ENCODE results near the gene SEMA5A. TPM values are rescaled to one million over a fixed set of nuclear protein-coding genes. Genes with fewer than 3 reads are reported as not detected.
A peak's percentile ranks its signal among the peaks of the same experiment; 100 is the strongest.

Gene SEMA5A
- total RNA-seq, 1 experiment from 2014 or later, result 9.3 TPM

DNA sequence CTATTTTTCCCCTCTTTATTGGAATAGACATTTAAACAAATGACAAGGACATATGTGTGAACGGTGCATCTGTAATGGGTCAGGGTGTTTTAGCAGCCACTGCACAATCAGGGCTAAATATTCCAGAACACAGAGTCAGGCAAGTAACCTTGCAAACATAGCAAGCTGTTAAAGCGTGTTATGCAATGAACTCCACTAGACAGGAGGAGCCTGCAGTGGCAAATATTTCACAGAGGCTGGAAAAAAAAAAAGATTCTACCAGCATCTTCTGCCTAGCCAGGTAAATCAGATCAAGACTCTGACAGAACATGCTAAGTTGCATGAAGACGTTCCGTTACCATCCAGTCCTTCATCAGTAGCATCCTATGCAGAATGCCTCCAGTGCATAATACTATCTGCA is 171.8 kb downstream of the SEMA5A start:
- Mint-ChIP-seq H3K36me3 (peaks cover 5% of the 10 kb centered on the region), H3K27ac (no peak overlapping the region), H3K27me3 (ENCODE audit: low read depth) (no peaks in the 10 kb centered on the region), H3K9me3 (peaks cover 7% of the 10 kb centered on the region; the same call in 1 of the 2 replicates), H3K4me3 (no peak overlapping the region), H3K4me1 (peaks cover 3% of the 10 kb centered on the region; the same call in 1 of the 2 replicates)
- no peak for TF ChIP-seq ZNF317 (CRISPR knock-in tag; IDR thresholded peaks at IDR 0.05; ENCODE audit: borderline replicate concordance, low read depth)
- no peak for TF ChIP-seq NFE2L1 (CRISPR knock-in tag; IDR thresholded peaks at IDR 0.05)
- no peak for TF ChIP-seq ETV6 (CRISPR knock-in tag; IDR thresholded peaks at IDR 0.05)
- no peak for TF ChIP-seq NR3C1 (CRISPR knock-in tag; conservative IDR thresholded peaks at IDR 0.05; ENCODE audit: low read depth)
- no peak for DNase-seq (ENCODE audit: low spot score)
- POLR2A ChIA-PET, result no interaction called here
- no peak for ATAC-seq
- CTCF ChIA-PET, result no interaction called here

GRCh38 chr5:9373571-9373970 is 172.3 kb downstream of the SEMA5A start:
- H3K4me1 Mint-ChIP-seq, result peaks cover 3% of the 10 kb centered on the region; the same call in 1 of the 2 replicates
- TF ChIP-seq TEAD4 (CRISPR knock-in tag; IDR thresholded peaks at IDR 0.05) (no peak), MXD4 (CRISPR knock-in tag; IDR thresholded peaks at IDR 0.05; ENCODE audit: borderline replicate concordance) (no peak), TEAD1 (CRISPR knock-in tag; IDR thresholded peaks at IDR 0.05) (no peak)
- peaks cover 5% of the 10 kb centered on the region for H3K36me3 Mint-ChIP-seq
- H3K9me3 Mint-ChIP-seq, result peaks cover 7% of the 10 kb centered on the region; the same call in 1 of the 2 replicates
- no peak overlapping the region for H3K4me3 Mint-ChIP-seq
- POLR2A ChIA-PET, result no interaction called here
- no peak overlapping the region for H3K27ac Mint-ChIP-seq
- CTCF ChIA-PET, result no interaction called here
- no peak for ATAC-seq
- DNase-seq (ENCODE audit: low spot score), result no peak
- H3K27me3 Mint-ChIP-seq (ENCODE audit: low read depth), result no peaks in the 10 kb centered on the region

- CTCF ChIA-PET, result no interaction called here
- Mint-ChIP-seq H3K27me3 (ENCODE audit: low read depth) (no peaks in the 10 kb centered on the region), H3K27ac (no peak overlapping the region), H3K4me3 (no peak overlapping the region), H3K9me3 (peaks cover 11% of the 10 kb centered on the region; the same call in 1 of the 2 replicates), H3K36me3 (peaks cover 5% of the 10 kb centered on the region; the same call in 1 of the 2 replicates), H3K4me1 (peaks cover 13% of the 10 kb centered on the region)
- DNase-seq (ENCODE audit: low spot score), result no peak
- TF ChIP-seq EMX1 (CRISPR knock-in tag; IDR thresholded peaks at IDR 0.05) (no peak), NFATC4 (CRISPR knock-in tag; IDR thresholded peaks at IDR 0.05) (no peak), PRRX2 (CRISPR knock-in tag; IDR thresholded peaks at IDR 0.05) (no peak)
- TF ChIP-seq, protein P1, sequence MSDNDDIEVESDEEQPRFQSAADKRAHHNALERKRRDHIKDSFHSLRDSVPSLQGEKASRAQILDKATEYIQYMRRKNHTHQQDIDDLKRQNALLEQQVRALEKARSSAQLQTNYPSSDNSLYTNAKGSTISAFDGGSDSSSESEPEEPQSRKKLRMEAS (CRISPR knock-in tag; IDR thresholded peaks at IDR 0.05), result no peak
- POLR2A ChIA-PET, result no interaction called here
- ATAC-seq, result no peak
Measured at GRCh38 chr5:9370256-9370655, 175.6 kb downstream of the SEMA5A start.

DNA sequence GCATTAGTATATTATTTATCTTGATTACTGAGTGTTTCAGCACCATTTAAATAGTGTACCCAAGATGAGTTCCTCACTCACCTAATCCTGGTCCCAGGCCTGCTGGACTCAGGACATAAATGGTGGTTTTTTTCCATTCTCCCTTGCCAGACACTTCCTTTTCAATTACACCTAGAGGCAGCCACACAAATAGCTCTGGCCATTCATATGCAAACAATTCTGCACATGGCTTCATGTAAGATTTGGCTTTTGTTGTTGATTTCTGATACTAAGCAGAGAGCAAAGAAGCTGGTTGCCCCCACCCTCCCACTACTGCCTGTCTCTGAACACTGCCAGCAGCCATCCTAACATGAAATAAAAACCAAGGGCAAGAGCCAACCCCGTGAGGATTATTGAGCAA is 180.4 kb downstream of the SEMA5A start:
- peak; percentile 52 for ATAC-seq
- no peak overlapping the region for H3K27ac Mint-ChIP-seq
- H3K27me3 Mint-ChIP-seq (ENCODE audit: low read depth), result no peaks in the 10 kb centered on the region
- peaks cover 11% of the 10 kb centered on the region; the same call in 1 of the 2 replicates for H3K9me3 Mint-ChIP-seq
- POLR2A ChIA-PET, result no interaction called here
- H3K36me3 Mint-ChIP-seq, result peaks cover 5% of the 10 kb centered on the region; the same call in 1 of the 2 replicates
- peaks cover 18% of the 10 kb centered on the region for H3K4me1 Mint-ChIP-seq
- no peak overlapping the region for H3K4me3 Mint-ChIP-seq
- CTCF ChIA-PET, result interaction anchor here (0.6 to 0.9 kb wide), 5 partner anchors 23 to 207 kb away, joined by 3 to 4 read pairs (median 3); no protein-coding TSS in a partner anchor
- no peak for DNase-seq (ENCODE audit: low spot score)
- no peak for TF ChIP-seq ZNF138 (CRISPR knock-in tag; conservative IDR thresholded peaks at IDR 0.05)
- TF ChIP-seq, protein P2, sequence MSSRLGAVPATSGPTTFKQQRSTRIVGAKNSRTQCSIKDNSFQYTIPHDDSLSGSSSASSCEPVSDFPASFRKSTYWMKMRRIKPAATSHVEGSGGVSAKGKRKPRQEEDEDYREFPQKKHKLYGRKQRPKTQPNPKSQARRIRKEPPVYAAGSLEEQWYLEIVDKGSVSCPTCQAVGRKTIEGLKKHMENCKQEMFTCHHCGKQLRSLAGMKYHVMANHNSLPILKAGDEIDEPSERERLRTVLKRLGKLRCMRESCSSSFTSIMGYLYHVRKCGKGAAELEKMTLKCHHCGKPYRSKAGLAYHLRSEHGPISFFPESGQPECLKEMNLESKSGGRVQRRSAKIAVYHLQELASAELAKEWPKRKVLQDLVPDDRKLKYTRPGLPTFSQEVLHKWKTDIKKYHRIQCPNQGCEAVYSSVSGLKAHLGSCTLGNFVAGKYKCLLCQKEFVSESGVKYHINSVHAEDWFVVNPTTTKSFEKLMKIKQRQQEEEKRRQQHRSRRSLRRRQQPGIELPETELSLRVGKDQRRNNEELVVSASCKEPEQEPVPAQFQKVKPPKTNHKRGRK (CRISPR knock-in tag; IDR thresholded peaks at IDR 0.05; ENCODE audit: borderline replicate concordance), result no peak
- TF ChIP-seq, protein P3, sequence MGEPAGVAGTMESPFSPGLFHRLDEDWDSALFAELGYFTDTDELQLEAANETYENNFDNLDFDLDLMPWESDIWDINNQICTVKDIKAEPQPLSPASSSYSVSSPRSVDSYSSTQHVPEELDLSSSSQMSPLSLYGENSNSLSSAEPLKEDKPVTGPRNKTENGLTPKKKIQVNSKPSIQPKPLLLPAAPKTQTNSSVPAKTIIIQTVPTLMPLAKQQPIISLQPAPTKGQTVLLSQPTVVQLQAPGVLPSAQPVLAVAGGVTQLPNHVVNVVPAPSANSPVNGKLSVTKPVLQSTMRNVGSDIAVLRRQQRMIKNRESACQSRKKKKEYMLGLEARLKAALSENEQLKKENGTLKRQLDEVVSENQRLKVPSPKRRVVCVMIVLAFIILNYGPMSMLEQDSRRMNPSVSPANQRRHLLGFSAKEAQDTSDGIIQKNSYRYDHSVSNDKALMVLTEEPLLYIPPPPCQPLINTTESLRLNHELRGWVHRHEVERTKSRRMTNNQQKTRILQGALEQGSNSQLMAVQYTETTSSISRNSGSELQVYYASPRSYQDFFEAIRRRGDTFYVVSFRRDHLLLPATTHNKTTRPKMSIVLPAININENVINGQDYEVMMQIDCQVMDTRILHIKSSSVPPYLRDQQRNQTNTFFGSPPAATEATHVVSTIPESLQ (CRISPR knock-in tag; IDR thresholded peaks at IDR 0.05), result no peak
- TF ChIP-seq E2F5 (CRISPR knock-in tag; IDR thresholded peaks at IDR 0.05), result no peak
- TF ChIP-seq TEAD1 (CRISPR knock-in tag; IDR thresholded peaks at IDR 0.05), result no peak

All from WTC11 (cell line).